ENCODE data around the gene PIH1D1. TPM values are rescaled to one million over a fixed set of nuclear protein-coding genes. Genes with fewer than 3 reads are reported as not detected.

Gene PIH1D1
- total and polyA plus RNA-seq, 2 of the 13 experiments (the other 11 are each of a cell fraction or from before 2014, with no cell fraction given) = 110 to 137 TPM

- no peak for TF ChIP-seq ZBTB40 (IDR thresholded peaks at IDR 0.05)
- TF ChIP-seq ZBTB40 (CRISPR knock-in tag; IDR thresholded peaks at IDR 0.05) = no peak
- TF ChIP-seq, protein P1, sequence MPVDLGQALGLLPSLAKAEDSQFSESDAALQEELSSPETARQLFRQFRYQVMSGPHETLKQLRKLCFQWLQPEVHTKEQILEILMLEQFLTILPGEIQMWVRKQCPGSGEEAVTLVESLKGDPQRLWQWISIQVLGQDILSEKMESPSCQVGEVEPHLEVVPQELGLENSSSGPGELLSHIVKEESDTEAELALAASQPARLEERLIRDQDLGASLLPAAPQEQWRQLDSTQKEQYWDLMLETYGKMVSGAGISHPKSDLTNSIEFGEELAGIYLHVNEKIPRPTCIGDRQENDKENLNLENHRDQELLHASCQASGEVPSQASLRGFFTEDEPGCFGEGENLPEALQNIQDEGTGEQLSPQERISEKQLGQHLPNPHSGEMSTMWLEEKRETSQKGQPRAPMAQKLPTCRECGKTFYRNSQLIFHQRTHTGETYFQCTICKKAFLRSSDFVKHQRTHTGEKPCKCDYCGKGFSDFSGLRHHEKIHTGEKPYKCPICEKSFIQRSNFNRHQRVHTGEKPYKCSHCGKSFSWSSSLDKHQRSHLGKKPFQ (CRISPR knock-in tag; IDR thresholded peaks at IDR 0.05; ENCODE audit: insufficient replicate concordance) = no peak
- TF ChIP-seq, protein P2, sequence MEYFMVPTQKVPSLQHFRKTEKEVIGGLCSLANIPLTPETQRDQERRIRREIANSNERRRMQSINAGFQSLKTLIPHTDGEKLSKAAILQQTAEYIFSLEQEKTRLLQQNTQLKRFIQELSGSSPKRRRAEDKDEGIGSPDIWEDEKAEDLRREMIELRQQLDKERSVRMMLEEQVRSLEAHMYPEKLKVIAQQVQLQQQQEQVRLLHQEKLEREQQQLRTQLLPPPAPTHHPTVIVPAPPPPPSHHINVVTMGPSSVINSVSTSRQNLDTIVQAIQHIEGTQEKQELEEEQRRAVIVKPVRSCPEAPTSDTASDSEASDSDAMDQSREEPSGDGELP (IDR thresholded peaks at IDR 0.05; ENCODE audit: borderline replicate concordance, low read depth) = peak; percentile 24; the same call in 1 of the 2 replicates
- TF ChIP-seq, protein P3, sequence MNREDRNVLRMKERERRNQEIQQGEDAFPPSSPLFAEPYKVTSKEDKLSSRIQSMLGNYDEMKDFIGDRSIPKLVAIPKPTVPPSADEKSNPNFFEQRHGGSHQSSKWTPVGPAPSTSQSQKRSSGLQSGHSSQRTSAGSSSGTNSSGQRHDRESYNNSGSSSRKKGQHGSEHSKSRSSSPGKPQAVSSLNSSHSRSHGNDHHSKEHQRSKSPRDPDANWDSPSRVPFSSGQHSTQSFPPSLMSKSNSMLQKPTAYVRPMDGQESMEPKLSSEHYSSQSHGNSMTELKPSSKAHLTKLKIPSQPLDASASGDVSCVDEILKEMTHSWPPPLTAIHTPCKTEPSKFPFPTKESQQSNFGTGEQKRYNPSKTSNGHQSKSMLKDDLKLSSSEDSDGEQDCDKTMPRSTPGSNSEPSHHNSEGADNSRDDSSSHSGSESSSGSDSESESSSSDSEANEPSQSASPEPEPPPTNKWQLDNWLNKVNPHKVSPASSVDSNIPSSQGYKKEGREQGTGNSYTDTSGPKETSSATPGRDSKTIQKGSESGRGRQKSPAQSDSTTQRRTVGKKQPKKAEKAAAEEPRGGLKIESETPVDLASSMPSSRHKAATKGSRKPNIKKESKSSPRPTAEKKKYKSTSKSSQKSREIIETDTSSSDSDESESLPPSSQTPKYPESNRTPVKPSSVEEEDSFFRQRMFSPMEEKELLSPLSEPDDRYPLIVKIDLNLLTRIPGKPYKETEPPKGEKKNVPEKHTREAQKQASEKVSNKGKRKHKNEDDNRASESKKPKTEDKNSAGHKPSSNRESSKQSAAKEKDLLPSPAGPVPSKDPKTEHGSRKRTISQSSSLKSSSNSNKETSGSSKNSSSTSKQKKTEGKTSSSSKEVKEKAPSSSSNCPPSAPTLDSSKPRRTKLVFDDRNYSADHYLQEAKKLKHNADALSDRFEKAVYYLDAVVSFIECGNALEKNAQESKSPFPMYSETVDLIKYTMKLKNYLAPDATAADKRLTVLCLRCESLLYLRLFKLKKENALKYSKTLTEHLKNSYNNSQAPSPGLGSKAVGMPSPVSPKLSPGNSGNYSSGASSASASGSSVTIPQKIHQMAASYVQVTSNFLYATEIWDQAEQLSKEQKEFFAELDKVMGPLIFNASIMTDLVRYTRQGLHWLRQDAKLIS (CRISPR knock-in tag; IDR thresholded peaks at IDR 0.05) = peak; percentile 95
- TF ChIP-seq PCBP1 (IDR thresholded peaks at IDR 0.05; ENCODE audit: borderline replicate concordance, low read depth, low read length) = no peak
- no peak; the same call in 1 of the 2 replicates for TF ChIP-seq ZNF761 (CRISPR knock-in tag; conservative IDR thresholded peaks at IDR 0.05)
- TF ChIP-seq, protein P4, sequence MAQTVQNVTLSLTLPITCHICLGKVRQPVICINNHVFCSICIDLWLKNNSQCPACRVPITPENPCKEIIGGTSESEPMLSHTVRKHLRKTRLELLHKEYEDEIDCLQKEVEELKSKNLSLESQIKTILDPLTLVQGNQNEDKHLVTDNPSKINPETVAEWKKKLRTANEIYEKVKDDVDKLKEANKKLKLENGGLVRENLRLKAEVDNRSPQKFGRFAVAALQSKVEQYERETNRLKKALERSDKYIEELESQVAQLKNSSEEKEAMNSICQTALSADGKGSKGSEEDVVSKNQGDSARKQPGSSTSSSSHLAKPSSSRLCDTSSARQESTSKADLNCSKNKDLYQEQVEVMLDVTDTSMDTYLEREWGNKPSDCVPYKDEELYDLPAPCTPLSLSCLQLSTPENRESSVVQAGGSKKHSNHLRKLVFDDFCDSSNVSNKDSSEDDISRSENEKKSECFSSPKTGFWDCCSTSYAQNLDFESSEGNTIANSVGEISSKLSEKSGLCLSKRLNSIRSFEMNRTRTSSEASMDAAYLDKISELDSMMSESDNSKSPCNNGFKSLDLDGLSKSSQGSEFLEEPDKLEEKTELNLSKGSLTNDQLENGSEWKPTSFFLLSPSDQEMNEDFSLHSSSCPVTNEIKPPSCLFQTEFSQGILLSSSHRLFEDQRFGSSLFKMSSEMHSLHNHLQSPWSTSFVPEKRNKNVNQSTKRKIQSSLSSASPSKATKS (CRISPR knock-in tag; IDR thresholded peaks at IDR 0.05) = 0 out of 2 replicates have a peak, but pooled peaks have one; percentile 34
- no peak for TF ChIP-seq ZFP82 (CRISPR knock-in tag; IDR thresholded peaks at IDR 0.05; ENCODE audit: borderline replicate concordance)
These were observed 35.8 kb upstream of the PIH1D1 start, which contains the start of gene RPL13A (continued) for GRCh38 chr19:49487277-49488045.
